OCI-LY7 (cell line): ENCODE results near the gene DTX3L. TPM values are rescaled to one million over a fixed set of nuclear protein-coding genes. Genes with fewer than 3 reads are reported as not detected.

Experiments used
- BruUV-seq: library from RNA; stranded (reverse); fragments of 400-500 nt; replicated peaks from 2 replicates; lab custom pipeline; 2021; lab: Mats Ljungman, UMichigan
- CTCF ChIA-PET: fragments of 300-600 bp; sonication (Branson Sonifier 250); formaldehyde crosslinking; loops from one replicate; lab custom pipeline; 2022; ENCODE audit warnings: antibody characterized with exemption; ENCODE audit not compliant: unreplicated experiment; lab: Charles Lee
- POLR2A ChIA-PET: fragments of 300-600 bp; sonication (Branson Sonifier 250); formaldehyde crosslinking; loops from one replicate; lab custom pipeline; 2022; ENCODE audit warnings: antibody characterized with exemption; lab: Charles Lee
- DNase-seq: peaks from one replicate; pipeline ENCODE4 v3.0.0-alpha.2; 2015; ENCODE audit warnings: low spot score
- H2AFZ ChIP-seq: fragments of 200-600 bp; sonication (generic), shearing (Covaris generic); 2 replicates; pipeline ENCODE4 v1.6.1; 2014; ENCODE audit warnings: mild to moderate bottlenecking, antibody characterized with exemption, low read length, moderate library complexity
- H3K27ac ChIP-seq: fragments of 200-600 bp; sonication (generic); 2 replicates; pipeline ENCODE4 v1.5.1; 2014; ENCODE audit warnings: mixed run types, low read depth, mild to moderate bottlenecking, moderate library complexity, low read length, inconsistent platforms; ENCODE audit not compliant: poor library complexity, severe bottlenecking
- H3K36me3 ChIP-seq: fragments of 200-600 bp; sonication (generic); 2 replicates; pipeline ENCODE4 v1.6.1; 2014; ENCODE audit warnings: mild to moderate bottlenecking, antibody characterized with exemption, low read length, moderate library complexity, mixed read lengths; ENCODE audit not compliant: insufficient read depth
- H3K4me1 ChIP-seq: fragments of 200-600 bp; sonication (generic); 2 replicates; pipeline ENCODE4 v1.5.1; 2014; ENCODE audit warnings: mild to moderate bottlenecking, low read length; ENCODE audit not compliant: insufficient read depth, poor library complexity, severe bottlenecking
- H3K4me2 ChIP-seq: fragments of 200-600 bp; sonication (generic); 2 replicates; pipeline ENCODE4 v1.6.1; 2014; ENCODE audit warnings: mild to moderate bottlenecking, low read length
- H3K4me3 ChIP-seq: fragments of 200-600 bp; sonication (generic); 2 replicates; pipeline ENCODE4 v1.5.1; 2014; ENCODE audit warnings: mild to moderate bottlenecking, low read depth, low read length; ENCODE audit not compliant: poor library complexity, severe bottlenecking
- H3K79me2 ChIP-seq: fragments of 200-600 bp; sonication (generic); 2 replicates; pipeline ENCODE4 v1.6.1; 2016; ENCODE audit warnings: low read depth, mild to moderate bottlenecking, low read length, moderate library complexity, mixed read lengths; ENCODE audit not compliant: insufficient read depth
- H3K9me2 ChIP-seq: fragments of 200-600 bp; sonication (generic); 2 replicates; pipeline ENCODE4 v1.6.1; 2016; ENCODE audit warnings: mild to moderate bottlenecking, low read length, mixed read lengths; ENCODE audit not compliant: insufficient read depth
- H3K9me3 ChIP-seq: fragments of 200-600 bp; sonication (generic); 2 replicates; pipeline ENCODE4 v1.6.1; 2014; ENCODE audit warnings: mild to moderate bottlenecking, mixed run types, low read length, mixed read lengths
- H4K20me1 ChIP-seq: fragments of 200-600 bp; sonication (generic); 2 replicates; pipeline ENCODE4 v1.6.1; 2014; ENCODE audit warnings: mild to moderate bottlenecking, antibody characterized with exemption, low read length, moderate library complexity, mixed read lengths; ENCODE audit not compliant: insufficient read depth
- CTCF ChIP-seq: fragments of 200-600 bp; sonication (generic); conservative IDR thresholded peaks from 2 replicates; pipeline ENCODE4 v1.5.1; 2014; ENCODE audit warnings: mild to moderate bottlenecking, antibody characterized with exemption, low read length, moderate library complexity, mixed read lengths
- EZH2phosphoT487 ChIP-seq: fragments of 200-600 bp; sonication (generic); IDR thresholded peaks from 2 replicates; pipeline ENCODE4 v1.6.1; 2018; ENCODE audit warnings: low read depth, borderline replicate concordance, mild to moderate bottlenecking, mixed run types, antibody characterized with exemption, low read length, moderate library complexity, mixed read lengths
- intact Hi-C: fragments of 100-400 bp; cut with micrococcal nuclease; formaldehyde crosslinking; loops from one replicate; pipeline ENCODE4 v1.10.0; 2022; ENCODE audit not compliant: unreplicated experiment
- total RNA-seq, 2 experiments: library from RNA; depleted of rRNA in 1 of 2; stranded (reverse); fragments of >200 nt in 1 of 2; shearing (Covaris generic) in 1 of 2; gene quantifications; 2 replicates each; pipeline ENCODE4 v1.2.3, GENCODE V29; 2014 to 2022

Gene DTX3L
- total RNA-seq, 2 experiments from 2014 or later, result 1.3 to 1.5 TPM

- no peaks in the 10 kb centered on the region for H3K36me3 ChIP-seq
- ChIA-PET CTCF (no interaction called here), POLR2A (interaction anchor here (0.6 to 0.7 kb wide), 2 partner anchors 16 to 53 kb away, joined by 3 read pairs; no protein-coding TSS in a partner anchor)
- no peak overlapping the region for H3K27ac ChIP-seq
- BruUV-seq, result no TSS peak
- H4K20me1 ChIP-seq, result no peaks in the 10 kb centered on the region
- no peaks in the 10 kb centered on the region for H3K9me2 ChIP-seq
- peaks cover 25% of the 10 kb centered on the region for H3K4me1 ChIP-seq
- H3K4me3 ChIP-seq, result no peak overlapping the region
- intact Hi-C loops, result no loop called here
- TF ChIP-seq EZH2phosphoT487, result no peak
- TF ChIP-seq CTCF, result no peak
- H3K9me3 ChIP-seq, result no peaks in the 10 kb centered on the region
- H3K4me2 ChIP-seq, result no peak overlapping the region
- no peak for DNase-seq
- H2AFZ ChIP-seq, result no peak overlapping the region
- H3K79me2 ChIP-seq, result no peaks in the 10 kb centered on the region
Observed at GRCh38 chr3:122618614-122619013, 54.5 kb downstream of the DTX3L start.

GRCh38 chr3:122619040-122619439 is 54.9 kb downstream of the DTX3L start:
- Histone ChIP-seq H4K20me1 (no peaks in the 10 kb centered on the region), H3K4me1 (peaks cover 25% of the 10 kb centered on the region), H3K4me2 (no peak overlapping the region), H3K36me3 (no peaks in the 10 kb centered on the region), H3K79me2 (no peaks in the 10 kb centered on the region), H3K9me2 (no peaks in the 10 kb centered on the region), H2AFZ (no peak overlapping the region), H3K4me3 (no peak overlapping the region), H3K27ac (no peak overlapping the region), H3K9me3 (no peaks in the 10 kb centered on the region)
- CTCF ChIA-PET, result no interaction called here
- no peak for TF ChIP-seq EZH2phosphoT487
- TF ChIP-seq CTCF, result no peak
- no peak for DNase-seq
- no TSS peak for BruUV-seq
- POLR2A ChIA-PET, result interaction anchor here (0.6 kb wide), 1 partner anchor 16 kb away, joined by 3 read pairs; no protein-coding TSS in a partner anchor
- intact Hi-C loops, result no loop called here

GRCh38 chr3:122620399-122620798 is 56.3 kb downstream of the DTX3L start:
- no TSS peak for BruUV-seq
- H3K4me3 ChIP-seq, result no peak overlapping the region
- no peaks in the 10 kb centered on the region for H3K9me3 ChIP-seq
- no peaks in the 10 kb centered on the region for H3K9me2 ChIP-seq
- no peaks in the 10 kb centered on the region for H3K79me2 ChIP-seq
- no peak overlapping the region for H3K27ac ChIP-seq
- ChIA-PET POLR2A (interaction anchor here (1.1 to 1.3 kb wide), 4 partner anchors 21 to 59 kb away, joined by 3 to 8 read pairs (median 4); no protein-coding TSS in a partner anchor), CTCF (interaction anchor here (1.2 kb wide), 1 partner anchor 11 kb away, joined by 3 read pairs; no protein-coding TSS in a partner anchor)
- no peaks in the 10 kb centered on the region for H3K36me3 ChIP-seq
- DNase-seq, result no peak
- peak overlapping the region; percentile 45; the same call in 1 of the 2 replicates for H2AFZ ChIP-seq
- no peak overlapping the region for H3K4me2 ChIP-seq
- intact Hi-C loops, result no loop called here
- no peaks in the 10 kb centered on the region for H4K20me1 ChIP-seq
- TF ChIP-seq EZH2phosphoT487, result no peak
- TF ChIP-seq CTCF, result no peak
- peaks cover 25% of the 10 kb centered on the region for H3K4me1 ChIP-seq
